Psoas muscle (tissue), 8 donors: Measurements from ENCODE around the gene ZNF70. TPM values are rescaled to one million over a fixed set of nuclear protein-coding genes. Genes with fewer than 3 reads are reported as not detected.
A peak's percentile ranks its signal among the peaks of the same experiment; 100 is the strongest.

Source experiments
- ATAC-seq, 4 donors: fragments of 200-7000 bp; cut with Tn5 transposase; one replicate each; pipeline ENCODE4 v1.9.1; 2020; ENCODE audit warnings: moderate library complexity in 3 of 4, mild to moderate bottlenecking in 2 of 4
- DNase-seq, 2 donors: peaks; one replicate each; pipeline ENCODE4 v3.0.0-alpha.2; 2020
- H3K27ac ChIP-seq: fragments of 200-600 bp; one replicate; pipeline ENCODE4 v1.8.0; 2022
- H3K27me3 ChIP-seq, 3 donors: fragments of 200-600 bp in 1 of 3; one replicate each; pipeline versions ENCODE4 v1.6.1 to v1.8.0; 2013 to 2022; ENCODE audit warnings: low read length in 2 of 3, mild to moderate bottlenecking in 2 of 3, moderate library complexity in 1 of 3; ENCODE audit not compliant: insufficient read depth in 3 of 3
- H3K36me3 ChIP-seq, 2 donors: fragments of 200-600 bp in 1 of 2; one replicate each; pipeline versions ENCODE4 v1.6.1 to v1.8.0; 2013 to 2022; ENCODE audit warnings: low read depth in 1 of 2, mild to moderate bottlenecking in 1 of 2, moderate library complexity in 1 of 2; ENCODE audit not compliant: insufficient read depth in 1 of 2
- H3K4me1 ChIP-seq: fragments of 200-600 bp; one replicate; pipeline ENCODE4 v1.8.0; 2022
- H3K4me3 ChIP-seq: fragments of 200-600 bp; one replicate; pipeline ENCODE4 v1.8.0; 2022; ENCODE audit warnings: mild to moderate bottlenecking
- H3K9me3 ChIP-seq: fragments of 200-600 bp; one replicate; pipeline ENCODE4 v1.8.0; 2022
- WGBS, 3 donors: extraction: QIAGEN DNeasy Blood & Tissue Kit; methylation state at CpG; one replicate each; pipeline versions ENCODE4 v1.1.6 to v1.1.7; 2013; 5-methylcytosine and 5-hydroxymethylcytosine counted together
- intact Hi-C, 2 donors: fragments of 100-400 bp; cut with DNase I; formaldehyde crosslinking; loops; one replicate each; pipeline versions ENCODE4 v1.11.0 to v1.14.2; 2022
- polyA plus RNA-seq, 3 donors: library from polyadenylated mRNA; stranded (reverse); fragments of 200-250 nt; gene quantifications; one replicate each; pipeline ENCODE4 v1.2.3, GENCODE V29; 2013
- total RNA-seq, 4 donors: library from RNA; stranded (reverse); fragmentation: NEBNext Ultra II Directional in 2 of 4; extraction: Animal tissue kit (Norgen Biotek cat#: 25700) in 2 of 4; gene quantifications; one replicate each; pipeline versions ENCODE4 v1.2.1 to v1.2.4, GENCODE V29; 2021 to 2023
- TF ChIP-seq, protein P1 (sequence below): fragments of 200-600 bp; IDR thresholded peaks from one replicate; pipeline ENCODE4 v1.8.0; 2022; ENCODE audit warnings: antibody characterized with exemption
- donor health status: healthy with polysubstance abuse.
- donor health status: DM: no; HTN: no; CAD: no; lungs with moderate emphysema.
- donor health status: Bipolar disorder and iron deficiency.
- donor health status: healthy.
- donor health status: DM: yes; HTN: yes; CAD: no.
- donor health status: DM: no; HTN: no; CAD: no.
- donor health status: DM: no; HTN: no; CAD: no.
- donor health status: DM: yes; HTN: yes; CAD: no.

Gene ZNF70
- total and polyA plus RNA-seq, 7 donors = 1.2 to 12.9 (median 3.5) TPM

DNA sequence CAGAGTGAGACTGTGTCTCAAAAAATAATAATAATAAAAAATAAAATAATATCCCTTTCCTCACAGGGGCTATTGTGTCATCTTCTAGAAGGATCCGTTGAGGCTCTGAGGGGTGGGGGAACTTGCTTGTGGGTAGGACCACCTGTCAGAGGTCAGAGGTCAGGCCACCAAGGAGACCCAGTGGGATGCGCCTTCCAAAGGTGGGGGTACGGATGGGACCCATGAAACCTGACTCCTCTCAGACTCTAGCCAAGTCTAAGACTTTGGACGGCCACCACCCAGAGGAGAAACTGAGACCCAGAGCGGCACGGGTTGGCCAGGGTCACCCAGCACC is 21.4 kb upstream of the ZNF70 start:
- WGBS, 3 donors = 9 to 22% (median 15%) methylated on average over 6 of the region's 6 CpGs
- H3K4me1 ChIP-seq = peaks cover 15% of the 10 kb centered on the region
- DNase-seq (no peak), ATAC-seq (no peak)
- peak overlapping the region; percentile 68 for H3K4me3 ChIP-seq
- H3K27me3 ChIP-seq = no peaks in the 10 kb centered on the region
- H3K27ac ChIP-seq = no peak overlapping the region
- no peaks in the 10 kb centered on the region for H3K9me3 ChIP-seq
- TF ChIP-seq, protein P1, sequence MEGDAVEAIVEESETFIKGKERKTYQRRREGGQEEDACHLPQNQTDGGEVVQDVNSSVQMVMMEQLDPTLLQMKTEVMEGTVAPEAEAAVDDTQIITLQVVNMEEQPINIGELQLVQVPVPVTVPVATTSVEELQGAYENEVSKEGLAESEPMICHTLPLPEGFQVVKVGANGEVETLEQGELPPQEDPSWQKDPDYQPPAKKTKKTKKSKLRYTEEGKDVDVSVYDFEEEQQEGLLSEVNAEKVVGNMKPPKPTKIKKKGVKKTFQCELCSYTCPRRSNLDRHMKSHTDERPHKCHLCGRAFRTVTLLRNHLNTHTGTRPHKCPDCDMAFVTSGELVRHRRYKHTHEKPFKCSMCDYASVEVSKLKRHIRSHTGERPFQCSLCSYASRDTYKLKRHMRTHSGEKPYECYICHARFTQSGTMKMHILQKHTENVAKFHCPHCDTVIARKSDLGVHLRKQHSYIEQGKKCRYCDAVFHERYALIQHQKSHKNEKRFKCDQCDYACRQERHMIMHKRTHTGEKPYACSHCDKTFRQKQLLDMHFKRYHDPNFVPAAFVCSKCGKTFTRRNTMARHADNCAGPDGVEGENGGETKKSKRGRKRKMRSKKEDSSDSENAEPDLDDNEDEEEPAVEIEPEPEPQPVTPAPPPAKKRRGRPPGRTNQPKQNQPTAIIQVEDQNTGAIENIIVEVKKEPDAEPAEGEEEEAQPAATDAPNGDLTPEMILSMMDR = no peak
- H3K36me3 ChIP-seq = no peaks in the 10 kb centered on the region
- intact Hi-C loops = no loop called here

DNA sequence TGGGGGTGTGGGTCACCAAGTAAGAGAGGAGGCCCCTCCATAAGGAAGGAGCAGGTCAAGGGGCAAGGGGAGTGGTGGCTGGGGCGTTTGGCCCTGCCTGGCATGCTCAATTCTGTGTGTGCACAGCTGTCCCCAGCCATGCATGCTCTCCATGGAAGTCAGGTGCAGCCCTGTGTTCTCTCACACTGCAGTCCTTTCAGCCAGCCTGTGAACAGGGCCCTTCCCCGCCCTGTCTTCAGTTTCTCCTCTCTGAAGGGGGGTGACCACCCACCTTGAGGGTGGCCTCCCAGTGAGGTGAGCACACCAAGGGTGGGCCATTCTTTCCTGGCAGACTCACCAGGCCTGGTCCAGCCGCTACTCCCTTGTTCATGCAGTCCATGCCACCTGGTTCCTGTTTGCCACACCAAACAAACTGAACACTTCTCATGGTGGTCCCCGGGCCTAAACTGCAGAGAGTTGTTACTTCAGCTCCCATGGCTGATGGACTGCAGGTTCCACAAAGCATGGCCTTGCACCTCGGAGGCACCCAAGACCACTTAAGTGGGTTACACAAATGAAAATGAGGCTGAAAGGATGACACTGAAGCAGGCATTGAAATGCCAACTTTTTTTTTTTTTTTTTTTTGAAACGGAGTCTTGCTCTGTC is 18.5 kb upstream of the ZNF70 start:
- H3K27me3 ChIP-seq = no peaks in the 10 kb centered on the region
- TF ChIP-seq, protein P1 = no peak
- WGBS, 3 donors = 75 to 82% (median 81%) methylated on average over 5 to 6 of the region's 6 CpGs
- intact Hi-C loops = loop anchor here (5.0 kb wide), 3 partner anchors 78 to 227 kb away; no protein-coding TSS in a partner anchor
- H3K4me1 ChIP-seq = peaks cover 33% of the 10 kb centered on the region
- peak overlapping the region; percentile 98 for H3K27ac ChIP-seq
- H3K4me3 ChIP-seq = no peak overlapping the region
- no peak for ATAC-seq
- no peaks in the 10 kb centered on the region for H3K9me3 ChIP-seq
- DNase-seq = no peak
- H3K36me3 ChIP-seq = peaks cover 0 to 14% of the 10 kb centered on the region in 2 donors

DNA sequence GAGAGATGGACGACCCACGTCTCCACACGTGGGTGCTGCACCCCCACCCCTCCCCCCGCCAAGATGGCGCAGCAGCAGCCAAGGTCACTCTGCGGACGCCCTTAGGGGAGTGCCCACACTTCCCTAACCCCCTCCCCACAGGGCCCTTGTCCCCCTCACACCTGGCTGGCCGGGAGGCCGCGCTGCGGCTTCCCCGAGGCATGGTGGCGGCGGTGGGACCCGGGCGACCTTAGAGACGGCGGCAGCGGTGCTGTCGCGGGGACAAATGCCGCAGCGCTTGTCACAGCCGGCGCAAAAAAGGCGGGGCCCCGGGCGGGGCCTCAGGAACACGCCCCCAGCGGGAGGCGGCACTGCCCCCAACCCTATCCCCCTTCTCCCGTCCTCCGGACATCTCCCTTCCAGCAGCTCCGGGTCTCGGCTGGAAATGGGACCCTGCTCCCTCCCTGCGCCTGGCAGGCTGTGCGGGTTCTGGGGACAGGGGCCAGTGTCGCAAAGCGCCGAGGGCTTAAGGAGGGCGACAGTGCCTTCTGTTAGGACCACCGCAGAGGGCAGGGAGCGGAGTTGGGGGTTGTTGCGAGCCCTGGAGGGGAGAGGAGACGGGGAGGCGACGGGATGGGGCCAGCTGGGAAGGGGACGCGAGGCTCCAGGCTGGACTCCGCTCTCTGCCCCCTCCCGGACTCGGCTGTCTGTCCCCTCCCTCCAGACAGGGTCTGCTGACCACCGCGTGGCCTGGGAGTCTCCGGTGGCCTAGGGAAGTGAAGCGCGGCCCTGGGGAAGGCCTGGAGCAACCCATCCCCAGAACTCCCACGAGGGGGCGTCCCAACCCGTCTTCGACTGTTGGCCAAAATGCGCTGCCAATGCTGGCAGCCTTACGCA is 17.0 kb upstream of the ZNF70 start, which contains the start of gene CHCHD10:
CHCHD10 (minus strand) TSS at position 300 of the 876 bp plus-strand sequence; CDS start at position 202, 98 bp downstream.
- Histone ChIP-seq H3K36me3 (peaks cover 0 to 20% of the 10 kb centered on the region in 2 donors), H3K27ac (peak within 1 kb of the TSS; percentile 98), H3K4me1 (peaks cover 33% of the 10 kb centered on the region), H3K4me3 (peak within 1 kb of the TSS; percentile 79), H3K27me3 (no peaks in the 10 kb centered on the region), H3K9me3 (no peaks in the 10 kb centered on the region)
- DNase-seq (peak; percentile 89 to 95), ATAC-seq (peak; percentile 78 to 87 (median 82))
- WGBS, 3 donors = 0 to 1% (median 1%) methylated on average over 46 to 63 of the region's 63 CpGs
- TF ChIP-seq, protein P1 = peak; percentile 87
- intact Hi-C loops = loop anchor here (1.0 to 5.0 kb wide), 4 partner anchors 79 to 226 kb away; no protein-coding TSS in a partner anchor

DNA sequence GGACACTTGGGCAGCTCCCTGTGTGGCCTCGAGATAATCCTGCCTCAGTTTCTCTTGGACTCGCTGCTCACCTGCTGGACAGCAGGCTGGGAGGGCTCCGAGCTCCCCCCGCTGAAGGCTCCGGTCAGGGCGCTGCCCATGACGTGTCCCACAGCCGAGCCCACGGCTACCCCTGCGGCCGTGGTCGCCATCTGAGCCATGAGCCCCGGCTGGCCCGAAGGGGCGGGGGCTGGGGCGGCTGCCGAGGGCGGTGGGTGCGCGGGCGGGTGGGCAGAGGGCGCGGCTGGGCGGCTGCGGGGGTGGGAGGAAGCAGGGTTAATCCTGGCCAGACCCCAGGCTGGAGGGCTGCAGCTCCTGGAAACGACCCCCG is 16.4 kb upstream of the ZNF70 start:
- H3K4me1 ChIP-seq = peaks cover 31% of the 10 kb centered on the region
- intact Hi-C loops = loop anchor here (5.0 kb wide), 3 partner anchors 80 to 225 kb away; no protein-coding TSS in a partner anchor
- TF ChIP-seq, protein P1 = no peak

More for the DNA sequence above, 16.4 kb upstream of the ZNF70 start:
- peak overlapping the region; percentile 79 for H3K4me3 ChIP-seq
- H3K36me3 ChIP-seq = peaks cover 0 to 20% of the 10 kb centered on the region in 2 donors
- peak overlapping the region; percentile 98 for H3K27ac ChIP-seq
- H3K9me3 ChIP-seq = no peaks in the 10 kb centered on the region
- DNase-seq (peak in 1 of 2 donors; percentile 60), ATAC-seq (peak; percentile 11 to 29 (median 12))
- 1 to 6% (median 3%) methylated on average over 21 to 27 of the region's 27 CpGs for WGBS, 3 donors
- H3K27me3 ChIP-seq = no peaks in the 10 kb centered on the region
